Mucosa of gallbladder (tissue), 1 donor: Measurements from ENCODE around the gene ZNF318. TPM values are rescaled to one million over a fixed set of nuclear protein-coding genes. Genes with fewer than 3 reads are reported as not detected.
"Not testable (repeated sequence)": the region's sequence is repeated elsewhere in the genome, so short reads cannot be mapped to it uniquely, and the experiment has no call there.

ENCODE experiments used
- DNase-seq: peaks from one replicate; pipeline ENCODE4 v3.0.0-alpha.2; 2020; ENCODE audit warnings: low spot score
- total RNA-seq: library from RNA; stranded (reverse); gene quantifications from one replicate; pipeline ENCODE4 v1.2.1, GENCODE V29; 2021
- donor health status: DM: no; HTN: no; CAD: no.

Gene ZNF318, protein sequence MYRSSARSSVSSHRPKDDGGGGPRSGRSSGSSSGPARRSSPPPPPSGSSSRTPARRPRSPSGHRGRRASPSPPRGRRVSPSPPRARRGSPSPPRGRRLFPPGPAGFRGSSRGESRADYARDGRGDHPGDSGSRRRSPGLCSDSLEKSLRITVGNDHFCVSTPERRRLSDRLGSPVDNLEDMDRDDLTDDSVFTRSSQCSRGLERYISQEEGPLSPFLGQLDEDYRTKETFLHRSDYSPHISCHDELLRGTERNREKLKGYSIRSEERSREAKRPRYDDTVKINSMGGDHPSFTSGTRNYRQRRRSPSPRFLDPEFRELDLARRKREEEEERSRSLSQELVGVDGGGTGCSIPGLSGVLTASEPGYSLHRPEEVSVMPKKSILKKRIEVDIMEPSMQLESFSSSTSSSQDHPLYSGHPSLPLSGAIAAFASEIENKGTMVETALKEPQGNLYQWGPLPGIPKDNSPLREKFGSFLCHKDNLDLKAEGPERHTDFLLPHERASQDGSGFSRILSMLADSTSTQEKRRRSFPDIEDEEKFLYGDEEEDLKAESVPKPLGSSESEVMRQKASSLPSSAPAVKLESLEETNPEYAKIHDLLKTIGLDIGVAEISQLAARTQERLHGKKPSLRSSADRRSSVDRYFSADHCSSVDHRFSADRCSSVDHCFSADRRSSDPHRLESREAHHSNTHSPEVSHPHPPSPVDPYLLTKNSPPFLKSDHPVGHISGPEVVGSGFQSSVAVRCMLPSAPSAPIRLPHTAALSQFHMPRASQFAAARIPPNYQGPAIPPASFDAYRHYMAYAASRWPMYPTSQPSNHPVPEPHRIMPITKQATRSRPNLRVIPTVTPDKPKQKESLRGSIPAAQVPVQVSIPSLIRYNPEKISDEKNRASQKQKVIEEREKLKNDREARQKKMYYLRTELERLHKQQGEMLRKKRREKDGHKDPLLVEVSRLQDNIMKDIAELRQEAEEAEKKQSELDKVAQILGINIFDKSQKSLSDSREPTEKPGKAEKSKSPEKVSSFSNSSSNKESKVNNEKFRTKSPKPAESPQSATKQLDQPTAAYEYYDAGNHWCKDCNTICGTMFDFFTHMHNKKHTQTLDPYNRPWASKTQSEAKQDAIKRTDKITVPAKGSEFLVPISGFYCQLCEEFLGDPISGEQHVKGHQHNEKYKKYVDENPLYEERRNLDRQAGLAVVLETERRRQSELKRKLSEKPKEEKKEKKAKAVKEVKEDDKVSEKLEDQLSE (N-terminal part only)
- total RNA-seq = 20.9 TPM

DNA sequence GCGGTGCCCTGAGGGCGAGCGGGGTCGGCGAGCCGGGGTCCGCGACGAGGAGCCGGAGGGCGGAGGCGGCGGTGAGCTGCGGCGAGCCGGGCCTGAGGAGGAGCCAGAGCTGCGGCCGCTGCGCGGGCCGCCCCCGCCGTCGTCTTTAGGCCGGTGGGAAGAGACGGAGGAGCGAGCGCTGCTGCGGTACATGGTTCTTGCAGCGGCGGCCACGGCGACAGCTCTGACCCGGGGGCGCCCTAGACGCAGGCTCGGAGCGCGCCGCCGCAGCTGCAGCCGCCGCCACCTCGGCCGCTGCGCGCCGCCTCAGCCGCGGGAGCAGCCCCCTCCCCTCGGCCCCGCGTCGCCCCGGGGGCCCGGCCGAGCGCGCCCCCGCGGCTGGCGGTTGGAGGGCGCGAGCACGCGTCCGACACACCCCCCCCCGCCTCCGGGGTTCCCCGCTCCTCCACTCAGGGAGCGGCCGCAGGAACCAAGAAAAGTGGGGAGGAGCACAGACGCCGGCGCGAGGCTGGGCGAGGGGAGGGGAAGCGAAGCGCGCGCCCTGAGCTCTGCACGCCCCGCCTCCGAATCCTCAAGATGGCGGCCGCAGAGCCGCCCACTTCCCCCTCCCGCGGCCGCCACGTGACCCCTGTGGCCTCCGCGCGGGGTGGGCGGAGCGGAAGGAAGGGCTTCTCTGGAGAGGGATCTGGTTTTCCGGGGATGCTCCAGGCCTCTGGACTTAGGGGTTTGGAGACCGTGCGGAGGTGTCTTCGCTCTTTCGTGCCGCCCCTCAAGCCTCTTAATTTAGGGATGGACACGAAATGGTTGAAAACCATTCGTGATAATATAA lies at the start of gene ZNF318:
ZNF318 (minus strand) TSS at position 474 of the 829 bp plus-strand sequence; CDS start at position 192, 282 bp downstream.
- DNase-seq = peak; percentile 96

DNA sequence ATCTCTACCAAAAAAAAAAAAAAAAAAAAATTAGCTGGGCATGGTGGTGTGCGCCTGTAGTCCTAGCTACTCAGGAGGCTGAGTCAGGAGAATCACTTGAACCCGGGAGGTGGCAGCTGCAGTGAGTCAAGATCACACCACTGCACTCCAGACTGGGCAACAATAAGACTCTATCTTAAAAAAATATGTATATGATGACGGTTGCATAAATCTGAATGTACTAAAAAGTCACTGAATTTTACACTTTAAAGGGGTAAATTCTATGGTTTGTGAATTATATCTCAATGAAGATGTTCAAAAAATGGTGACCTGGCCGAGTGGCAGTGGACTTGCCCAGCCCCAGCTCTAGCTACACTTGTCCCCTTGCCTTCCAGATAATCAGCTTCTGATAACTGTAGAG lies 47.5 kb upstream of the ZNF318 start:
- no peak for DNase-seq

DNA sequence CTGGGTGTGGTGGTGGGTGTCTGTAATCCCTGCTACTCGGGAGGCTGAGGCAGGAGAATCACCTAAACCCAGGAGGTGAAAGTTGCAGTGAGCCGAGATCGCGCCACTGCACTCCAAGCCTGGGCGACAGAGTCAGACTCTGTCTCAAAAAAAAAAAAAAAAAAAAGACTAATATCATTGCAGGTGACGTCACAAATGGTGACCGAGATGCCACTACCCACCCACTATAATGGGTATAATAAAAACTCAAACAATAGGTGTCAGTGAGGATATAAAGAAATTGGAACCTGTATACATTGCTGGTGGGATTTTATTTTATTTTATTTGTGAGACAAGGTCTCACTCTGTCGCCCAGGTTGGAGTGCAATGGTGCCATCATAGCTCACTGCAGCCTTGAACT lies 45.8 kb upstream of the ZNF318 start:
- not testable (repeated sequence) for DNase-seq

DNA sequence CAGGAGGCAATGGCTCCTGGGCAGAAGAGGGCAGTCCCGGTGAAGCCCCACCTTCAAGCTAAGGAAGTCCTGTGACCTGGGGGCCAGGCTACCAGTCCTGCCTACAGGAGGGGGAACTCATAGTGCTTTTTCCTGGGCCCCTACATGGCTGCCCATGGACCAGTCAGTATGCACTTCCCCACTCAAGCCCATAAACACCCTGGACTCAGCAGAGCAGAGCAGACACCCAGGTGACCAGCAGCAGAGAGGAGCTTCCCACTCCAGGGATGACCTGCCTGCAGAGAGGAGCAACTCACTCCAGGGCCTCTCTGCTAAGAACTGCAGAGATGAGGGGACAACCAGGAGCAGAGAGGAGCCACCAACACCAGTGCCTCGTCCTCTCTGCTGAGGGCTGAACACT lies 43.6 kb upstream of the ZNF318 start:
- no peak for DNase-seq

- no peak for DNase-seq
Measured at GRCh38 chr6:43412541-43412940, 43.1 kb upstream of the ZNF318 start.

DNA sequence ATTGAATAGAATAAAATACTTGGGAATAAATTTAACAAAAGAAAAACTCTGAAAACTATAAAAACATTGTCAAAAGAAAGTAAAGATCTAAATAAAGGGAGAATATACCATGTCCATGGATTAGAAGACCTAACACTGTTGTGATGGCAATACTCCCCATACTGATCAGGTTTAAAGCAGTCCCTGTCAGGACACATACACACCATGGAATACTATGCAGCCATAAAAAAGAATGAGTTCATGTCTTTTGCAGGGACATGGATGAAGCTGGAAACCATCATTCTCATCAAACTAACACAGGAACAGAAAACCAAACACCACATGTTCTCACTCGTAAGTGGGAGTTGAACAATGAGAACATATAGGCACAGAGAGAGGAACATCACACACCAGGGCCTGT lies 41.3 kb upstream of the ZNF318 start:
- not testable (repeated sequence) for DNase-seq

GRCh38 chr6:43408259-43408658 lies 38.8 kb upstream of the ZNF318 start:
- no peak for DNase-seq

DNA sequence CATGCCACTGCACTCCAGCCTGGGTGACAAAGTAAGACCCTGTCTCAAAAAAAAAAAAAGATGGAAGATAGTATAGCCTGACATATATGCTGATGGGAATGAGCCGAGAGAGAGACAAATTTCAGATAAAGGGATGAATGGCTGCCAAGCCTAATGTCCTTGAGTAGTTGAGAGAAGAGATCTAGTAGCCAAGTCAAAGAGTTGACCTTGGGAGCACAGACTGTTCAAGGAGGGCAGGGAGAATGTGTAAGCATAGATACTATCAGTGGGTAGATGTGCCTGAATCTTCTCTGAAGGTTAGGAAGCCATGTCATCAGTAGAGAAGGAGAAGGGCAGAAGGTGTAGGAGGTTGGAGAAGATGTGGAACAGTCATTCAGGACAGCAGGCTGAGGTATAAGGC lies 37.8 kb upstream of the ZNF318 start:
- DNase-seq = no peak

GRCh38 chr6:43405354-43405753 lies 35.9 kb upstream of the ZNF318 start:
- no peak for DNase-seq

GRCh38 chr6:43402820-43403219 lies 33.4 kb upstream of the ZNF318 start:
- no peak for DNase-seq

GRCh38 chr6:43401730-43402129 lies 32.3 kb upstream of the ZNF318 start:
- DNase-seq = no peak

DNA sequence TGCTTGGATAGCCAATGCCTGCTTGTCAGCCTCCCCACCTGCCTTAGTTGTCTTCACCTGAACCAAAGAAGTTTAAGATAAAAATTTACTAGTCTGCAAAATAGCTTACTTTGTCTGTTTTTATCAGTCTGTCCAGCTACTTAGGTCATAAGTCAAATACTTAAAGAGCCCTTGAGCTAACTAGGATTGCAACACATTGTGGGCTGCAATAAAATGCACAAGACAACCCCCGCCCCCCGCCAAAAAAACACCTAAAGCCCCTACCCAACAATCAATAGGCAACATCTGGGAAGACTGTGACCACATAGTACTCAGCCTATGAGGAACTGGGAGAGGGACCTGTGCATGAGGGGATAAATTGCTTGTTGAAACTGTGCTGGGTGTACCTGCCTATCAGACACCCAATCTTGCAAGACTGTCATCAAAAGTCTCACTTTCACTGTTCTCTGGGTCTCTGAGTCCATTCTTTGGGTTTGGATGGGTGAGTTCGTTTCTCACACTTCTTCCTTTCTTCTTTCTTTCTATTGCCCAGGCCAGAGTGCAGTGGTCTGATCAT lies 30.6 kb upstream of the ZNF318 start:
- no peak for DNase-seq

DNA sequence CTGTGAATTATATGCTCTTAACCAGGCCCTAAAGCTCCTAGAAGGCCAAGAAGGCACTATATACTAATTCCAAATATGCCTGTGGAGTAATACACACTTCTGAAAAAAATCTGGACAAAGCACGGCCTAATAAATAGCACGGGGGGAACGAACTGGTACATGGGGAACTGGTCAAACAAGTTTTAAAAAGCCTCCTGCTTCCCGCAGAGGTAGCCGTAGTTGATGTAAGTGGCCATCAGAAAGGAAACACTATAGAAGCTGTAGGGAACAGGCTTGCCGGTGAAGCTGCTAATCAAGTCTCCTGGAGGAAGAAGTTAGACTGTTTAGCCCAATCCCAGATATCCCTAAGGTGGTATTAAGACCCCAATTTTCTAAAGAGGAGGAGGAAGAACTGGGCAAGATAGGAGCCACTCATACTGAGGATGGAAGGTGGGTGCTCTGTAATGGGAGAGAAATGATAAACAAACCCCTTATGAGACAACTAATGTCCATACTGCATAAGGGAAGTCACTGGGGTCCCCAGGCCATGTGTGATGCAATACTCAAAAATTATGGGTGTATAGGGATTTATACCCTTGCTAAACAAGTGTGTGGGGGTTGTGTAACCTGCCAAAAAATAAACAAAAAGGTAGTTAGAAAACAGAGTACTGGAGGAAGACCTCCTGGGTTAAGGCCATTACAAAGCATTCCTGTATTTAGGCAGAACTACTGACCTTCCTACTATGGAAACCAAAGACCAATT lies 27.1 kb upstream of the ZNF318 start:
- no peak for DNase-seq

GRCh38 chr6:43395776-43396175 lies 26.3 kb upstream of the ZNF318 start:
- no peak for DNase-seq

DNA sequence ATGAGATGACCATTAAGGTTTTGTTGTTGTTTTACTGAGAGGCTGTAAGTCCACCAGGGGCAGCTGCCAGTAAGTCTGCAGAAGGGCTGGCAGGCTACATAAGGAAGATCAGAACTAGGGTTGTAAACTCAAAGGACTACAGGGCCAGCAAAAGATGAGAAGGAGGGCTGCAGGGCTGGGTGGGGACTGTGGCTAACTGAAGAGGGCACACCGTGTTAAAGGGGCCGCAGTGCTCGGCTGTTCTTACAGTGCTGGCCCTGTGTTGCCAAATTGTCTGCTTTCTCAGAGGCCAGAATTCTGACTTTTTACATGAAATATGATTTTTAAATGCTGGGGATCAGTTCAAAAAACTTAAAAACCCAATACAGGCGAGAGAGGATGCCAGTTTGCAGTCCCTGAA lies 25.5 kb upstream of the ZNF318 start:
- DNase-seq = no peak

GRCh38 chr6:43393602-43394001 lies 24.2 kb upstream of the ZNF318 start:
- no peak for DNase-seq

DNA sequence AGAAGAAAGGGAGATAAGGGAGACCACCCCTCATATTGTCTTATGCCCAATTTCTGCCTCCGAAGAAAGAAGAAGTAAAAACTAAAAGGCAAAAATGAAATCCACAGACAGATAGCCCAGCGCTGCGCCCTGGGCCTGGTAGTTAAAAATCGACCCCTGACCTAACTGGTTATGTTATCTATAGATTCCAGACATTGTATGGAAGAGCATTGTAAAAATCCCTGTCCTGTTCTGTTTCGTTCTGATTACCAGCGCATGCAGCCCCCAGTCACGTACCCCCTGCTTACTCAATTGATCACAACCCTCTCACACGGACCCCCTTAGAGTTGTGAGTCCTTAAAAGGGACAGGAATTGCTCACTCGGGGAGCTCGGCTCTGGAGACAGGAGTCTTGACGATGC lies 23.7 kb upstream of the ZNF318 start:
- not testable (repeated sequence) for DNase-seq

DNA sequence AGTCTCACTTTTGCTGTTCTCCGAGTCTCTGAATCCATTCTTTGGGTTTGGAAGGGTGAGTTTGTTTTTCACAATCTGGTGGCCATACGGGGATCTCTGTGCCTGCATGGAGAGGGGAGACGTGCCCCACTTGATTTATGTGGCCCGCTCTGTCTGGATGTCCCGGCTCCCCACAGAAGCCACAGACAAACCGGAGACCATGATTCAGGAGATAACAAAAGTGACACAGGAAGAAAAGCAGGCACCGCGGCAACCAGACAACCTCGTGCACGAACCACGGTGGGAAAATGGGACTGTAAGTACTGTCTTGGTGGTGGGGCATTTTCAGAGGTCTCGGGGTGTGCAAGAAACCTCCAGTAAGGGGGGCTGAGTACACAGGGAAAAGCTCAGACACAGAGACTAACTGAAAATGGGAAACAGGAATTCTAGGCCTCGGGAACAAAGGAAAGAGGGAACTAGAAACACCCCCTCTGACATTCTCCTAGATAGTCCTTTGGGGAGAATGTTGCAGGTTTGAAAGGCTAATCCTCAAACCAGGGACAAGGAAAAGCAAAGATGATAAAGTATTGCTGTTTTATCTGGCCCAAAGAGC lies 22.1 kb upstream of the ZNF318 start:
- no peak for DNase-seq

DNA sequence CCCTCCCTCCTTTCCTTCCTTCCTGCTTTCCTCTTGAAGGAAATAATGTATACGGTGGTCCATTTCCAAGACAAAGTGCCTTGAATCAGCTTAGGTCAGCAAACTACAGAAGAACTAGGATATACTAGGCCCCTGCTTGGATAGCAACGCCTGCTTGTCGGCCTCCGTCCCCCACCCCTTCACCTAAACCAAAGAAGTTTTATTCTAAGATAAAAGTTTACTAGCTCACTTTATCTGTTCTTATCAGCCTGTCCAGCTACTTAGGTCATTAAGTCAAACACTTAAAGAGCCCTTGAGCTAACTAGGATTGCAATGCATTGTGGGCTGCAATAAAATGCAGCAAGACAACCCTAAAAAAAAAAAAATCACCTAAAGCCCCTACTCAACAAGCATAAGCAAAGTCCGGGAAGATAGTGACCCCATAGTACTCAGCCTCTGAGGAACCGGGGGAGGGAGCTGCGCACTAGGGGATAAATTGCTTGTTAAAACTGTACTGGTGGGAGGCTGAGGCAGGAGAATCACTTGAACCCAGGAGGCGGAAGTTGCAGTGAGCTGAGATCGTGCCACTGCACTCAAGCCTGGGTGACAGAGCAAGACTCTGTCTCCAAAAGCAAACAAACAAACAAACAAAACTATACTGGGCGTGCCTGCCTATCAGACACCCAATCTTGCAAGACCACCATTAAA lies 21.4 kb upstream of the ZNF318 start:
- DNase-seq = not testable (repeated sequence)
